NOMO-1 (cell line): Measurements from ENCODE around the gene GSG1L.

Source experiments
- DNase-seq, 2 experiments: peaks; one replicate each; lab custom pipeline; 2025; ENCODE audit not compliant: unreplicated experiment in 2 of 2; lab: John Stamatoyannopoulos, UW

GSG1L gene

DNA sequence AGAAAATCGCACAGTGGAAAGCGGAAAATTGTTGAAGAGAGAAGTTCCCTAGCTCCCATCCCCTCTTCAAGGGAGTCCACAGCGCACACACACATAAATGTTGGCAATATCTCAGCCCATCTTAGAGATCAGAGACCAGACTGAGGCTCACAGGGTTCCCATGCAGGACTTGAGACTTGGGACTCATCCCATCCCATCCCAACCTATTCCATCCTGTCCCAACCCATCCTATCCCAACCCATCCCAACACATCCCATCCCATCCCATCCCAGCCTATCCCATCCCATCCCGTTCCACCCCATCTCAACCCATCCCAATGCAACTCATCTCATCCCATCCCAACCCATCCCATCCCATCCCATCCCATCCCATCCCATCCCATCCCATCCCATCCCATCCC lies 29.6 kb downstream of the GSG1L start:
- DNase-seq = no peak

- no peak for DNase-seq
Observed at GRCh38 chr16:28029387-28030002, 34.0 kb downstream of the GSG1L start.

DNA sequence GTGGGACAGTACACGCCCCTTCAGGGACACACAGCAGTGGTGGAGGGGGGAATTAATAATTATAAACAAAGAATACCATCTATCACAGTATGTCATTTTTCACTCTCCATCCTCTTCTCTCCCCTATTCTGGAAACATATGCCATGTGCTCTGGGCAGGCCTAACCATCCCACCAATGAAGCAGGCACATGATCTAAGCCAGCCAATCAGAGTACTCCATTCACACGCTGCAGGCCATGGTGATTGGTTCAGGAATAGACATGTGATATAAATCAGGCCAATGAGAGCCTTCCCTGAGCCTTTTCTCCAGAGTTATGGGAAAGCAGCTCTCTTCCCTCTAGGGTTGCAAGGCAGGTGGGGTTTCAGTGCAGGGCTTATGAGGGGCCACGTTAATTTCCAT lies 36.5 kb downstream of the GSG1L start:
- no peak for DNase-seq

DNA sequence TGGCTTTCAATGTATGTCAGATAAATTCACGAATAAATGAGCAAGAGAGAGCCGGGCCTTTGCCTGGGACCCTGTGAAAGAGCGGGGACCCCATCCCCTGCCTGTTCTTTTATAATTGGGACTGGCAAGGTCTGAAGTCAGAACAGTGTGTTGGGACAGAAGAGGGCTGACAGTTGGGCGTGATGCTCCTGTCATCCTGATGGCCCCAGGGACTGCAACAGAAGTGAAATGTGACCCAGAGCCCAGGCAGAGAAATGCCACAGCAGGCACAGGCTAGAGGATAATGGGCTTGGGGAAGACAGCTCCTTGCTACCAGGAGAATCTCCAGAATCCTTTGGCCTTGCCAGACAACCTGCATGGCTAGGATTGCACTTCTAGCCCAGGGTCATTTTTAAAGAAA lies 37.9 kb downstream of the GSG1L start:
- no peak for DNase-seq

- DNase-seq = no peak
Observed at GRCh38 chr16:28019218-28019617, 44.3 kb downstream of the GSG1L start.

- no peak for DNase-seq
Observed at GRCh38 chr16:28014851-28015250, 48.7 kb downstream of the GSG1L start.

- DNase-seq = no peak
Observed at GRCh38 chr16:28013878-28014277, 49.6 kb downstream of the GSG1L start.

DNA sequence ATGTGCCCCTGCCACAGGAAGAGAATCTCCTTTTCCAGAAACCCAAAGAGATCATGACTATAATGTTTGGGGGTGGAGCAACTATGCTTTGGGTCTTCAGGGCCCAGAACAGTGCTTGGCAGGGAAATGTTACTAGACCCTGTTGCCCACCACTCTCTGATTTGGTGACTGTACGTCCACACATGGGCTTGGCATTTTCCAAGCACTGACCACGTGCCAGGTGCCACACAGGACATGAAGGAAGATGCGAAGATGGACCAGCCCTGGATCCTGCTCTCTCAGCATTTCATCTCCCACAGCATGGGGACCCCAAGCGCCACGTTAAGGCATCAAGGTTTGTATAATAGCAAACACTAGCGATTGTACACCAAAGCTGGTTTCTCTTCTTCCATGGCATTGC lies 50.1 kb downstream of the GSG1L start:
- no peak for DNase-seq

- DNase-seq = no peak
Observed at GRCh38 chr16:28011971-28012445, 51.5 kb downstream of the GSG1L start.

DNA sequence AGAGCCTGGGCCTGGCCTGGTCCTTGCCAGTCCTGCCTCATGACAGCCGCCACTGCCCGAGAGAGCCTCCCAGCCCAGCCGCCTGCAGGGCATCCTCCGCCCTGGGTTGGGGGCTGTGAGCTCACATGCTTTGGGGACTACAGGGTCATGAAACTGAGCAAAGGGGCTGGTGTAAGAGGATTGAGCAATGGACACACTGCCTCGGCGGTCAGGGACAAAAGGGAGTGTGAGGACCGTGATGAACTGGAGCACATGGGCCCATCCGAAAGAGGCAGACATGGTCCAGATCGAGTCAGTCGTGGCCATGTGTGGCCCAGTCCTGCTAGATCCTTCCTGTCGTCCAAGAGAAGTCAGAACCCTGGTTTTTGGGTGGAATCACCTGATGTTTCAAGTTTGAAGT lies 52.3 kb downstream of the GSG1L start:
- DNase-seq = no peak

- DNase-seq = no peak
Observed at GRCh38 chr16:28010671-28011070, 52.8 kb downstream of the GSG1L start.

- DNase-seq = no peak
Observed at GRCh38 chr16:28009586-28010373, 53.7 kb downstream of the GSG1L start.

DNA sequence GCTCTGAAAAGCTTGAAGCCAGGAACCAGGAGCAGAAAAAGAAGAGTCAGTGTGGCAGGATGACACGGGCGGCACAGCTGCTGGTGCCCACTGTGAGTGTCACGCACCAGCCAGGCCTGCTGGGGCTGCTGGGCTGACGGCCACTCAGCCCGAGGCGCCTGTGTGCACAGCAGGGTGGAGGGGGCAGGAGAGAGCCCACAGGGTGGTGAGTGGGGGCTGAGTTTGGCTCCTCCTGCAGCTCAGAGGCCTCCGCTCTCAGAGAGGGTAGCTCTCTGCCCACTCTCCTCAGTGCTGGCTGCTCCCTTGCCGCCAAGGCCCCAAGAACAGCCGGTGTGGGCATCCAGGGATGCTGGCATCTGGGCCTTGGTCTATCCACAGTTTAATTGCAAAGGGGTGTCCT lies 59.6 kb downstream of the GSG1L start:
- DNase-seq = no peak

DNA sequence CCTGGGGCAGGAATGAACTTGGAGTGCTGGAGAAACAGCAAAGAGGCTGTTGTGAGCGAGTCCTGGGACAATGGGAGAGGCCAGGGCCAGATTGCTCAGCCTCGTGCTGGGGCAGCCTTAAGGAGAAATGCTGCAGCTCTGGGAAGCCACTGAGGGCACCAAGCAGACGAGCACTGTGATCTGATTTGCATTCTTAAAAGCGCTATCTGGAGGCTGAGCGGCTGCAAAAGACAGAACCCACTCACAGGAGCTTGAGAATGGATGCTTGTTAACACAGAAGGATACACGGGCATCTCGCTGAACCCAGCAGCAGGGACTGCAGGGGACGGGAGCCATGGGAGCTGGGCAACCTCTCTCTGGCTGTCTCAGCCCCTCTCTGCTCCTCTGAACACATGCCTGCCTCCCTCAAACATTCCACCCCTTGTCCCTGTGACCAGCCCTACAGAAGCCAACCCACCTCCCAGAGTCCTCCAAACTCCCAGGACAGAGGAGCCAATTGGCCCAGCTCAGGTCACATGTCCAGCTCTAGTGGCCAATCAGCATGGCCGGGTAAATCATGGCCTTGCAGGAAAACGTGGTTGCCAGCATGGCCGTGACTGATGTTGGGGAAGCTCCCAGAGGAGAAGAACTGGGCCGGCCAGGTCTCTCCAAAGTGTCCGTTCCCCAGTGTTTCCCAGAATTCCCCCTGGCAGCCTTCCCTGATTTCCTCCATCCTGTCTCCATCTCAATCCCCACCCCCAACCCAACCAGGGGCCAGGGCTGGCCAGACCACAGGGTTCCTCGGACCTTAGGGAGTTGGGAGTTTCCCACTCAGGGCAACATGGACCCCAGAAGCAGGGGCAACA lies 60.3 kb downstream of the GSG1L start:
- DNase-seq = no peak

- no peak for DNase-seq
Observed at GRCh38 chr16:28001642-28002041, 61.9 kb downstream of the GSG1L start.

DNA sequence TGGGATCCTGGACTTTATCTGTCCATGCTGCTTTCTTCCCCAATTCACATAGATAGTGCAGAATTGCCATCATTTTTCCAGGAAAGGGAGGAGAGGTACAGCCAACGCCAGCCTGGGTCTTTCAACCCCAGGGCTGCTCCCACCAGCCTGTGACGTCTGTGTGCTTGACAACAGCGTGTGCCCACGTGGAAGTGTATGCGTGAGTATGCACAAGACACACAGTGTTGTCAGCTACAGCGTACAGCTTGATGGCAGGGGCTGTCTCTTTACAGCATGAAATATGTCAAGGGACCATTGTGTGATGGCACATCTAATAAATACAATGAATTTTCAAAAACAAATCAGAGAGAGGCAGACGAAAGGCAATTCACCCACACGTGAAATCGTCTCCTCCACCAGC lies 62.3 kb downstream of the GSG1L start:
- no peak for DNase-seq

DNA sequence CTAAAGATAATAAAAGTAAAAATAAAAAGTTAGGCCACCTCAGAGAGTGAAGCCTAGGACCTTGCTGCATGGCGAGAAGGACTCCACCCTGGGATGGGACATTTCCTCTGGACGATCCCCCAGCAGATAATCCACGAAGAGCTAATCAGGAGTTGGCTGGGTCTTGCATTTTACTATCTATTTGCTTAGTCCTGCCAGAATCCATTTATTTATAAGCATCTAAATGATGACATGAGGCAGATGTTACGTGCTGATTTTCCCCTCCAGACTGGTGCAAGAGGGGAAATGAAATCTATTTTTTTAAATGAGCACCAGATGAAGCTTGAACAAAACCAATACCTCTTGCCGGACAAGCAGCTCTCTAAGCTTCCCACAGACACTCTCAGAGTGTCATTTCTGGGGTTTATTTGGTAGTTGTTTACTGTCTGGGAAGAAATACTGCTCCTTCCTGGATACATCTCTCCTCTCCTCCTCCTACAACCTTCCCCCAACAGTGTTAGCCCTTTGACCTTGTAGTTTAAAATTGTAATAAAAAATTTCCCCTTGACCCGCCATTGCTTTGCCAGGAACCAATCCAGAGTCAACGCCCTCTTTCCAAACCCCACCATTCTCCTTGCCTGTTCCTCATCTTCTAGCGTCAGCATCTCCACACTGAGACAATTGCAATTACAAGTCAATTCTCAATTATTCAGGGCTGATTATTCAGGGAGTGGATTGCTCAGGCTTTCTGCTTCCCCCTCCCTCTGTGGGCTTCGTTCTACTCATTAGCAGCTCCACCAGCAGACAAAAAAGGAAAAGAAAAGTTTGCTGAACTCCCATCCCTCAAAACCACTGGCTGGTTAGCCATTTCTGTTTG lies 63.0 kb downstream of the GSG1L start:
- no peak for DNase-seq

- DNase-seq = no peak
Observed at GRCh38 chr16:27999687-28000086, 63.8 kb downstream of the GSG1L start.

DNA sequence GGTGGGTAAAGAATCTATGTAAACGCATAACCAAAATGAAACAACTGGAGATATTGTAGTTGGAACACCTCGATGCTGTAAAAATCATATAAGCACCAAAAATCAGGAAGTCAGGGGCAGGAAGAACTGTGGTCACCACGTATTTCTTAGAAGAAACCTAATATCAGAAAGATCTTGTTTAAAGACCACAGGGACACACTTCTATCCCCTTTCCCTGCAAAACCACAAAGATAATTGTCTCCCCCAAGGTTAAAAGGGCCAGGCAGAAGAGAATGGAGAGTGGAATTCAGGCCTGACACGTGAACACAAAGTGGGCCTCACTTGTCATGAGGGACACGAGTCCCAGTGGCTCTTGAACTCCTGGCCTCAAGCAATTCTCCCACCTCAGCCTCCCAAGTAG lies 68.1 kb downstream of the GSG1L start:
- DNase-seq = no peak

GRCh38 chr16:27994686-27995085 lies 68.8 kb downstream of the GSG1L start:
- no peak for DNase-seq

GRCh38 chr16:27993587-27993986 lies 69.9 kb downstream of the GSG1L start:
- DNase-seq = no peak
